Measurements from ENCODE around the gene BNIP5. TPM values are rescaled to one million over a fixed set of nuclear protein-coding genes. Genes with fewer than 3 reads are reported as not detected.
A peak's percentile ranks its signal among the peaks of the same experiment; 100 is the strongest.
"Not testable (repeated sequence)": the region's sequence is repeated elsewhere in the genome, so short reads cannot be mapped to it uniquely, and the experiment has no call there.

BNIP5 gene
- total RNA-seq, 2 donors from 2014 or later: not detected

GRCh38 chr6:36374194-36374593 is 37.5 kb upstream of the BNIP5 start:
- H3K27ac Mint-ChIP-seq: no peak overlapping the region
- H3K4me3 Mint-ChIP-seq: no peak overlapping the region
- ATAC-seq (no peak), DNase-seq (ENCODE audit: low spot score) (no peak)
- H3K36me3 Mint-ChIP-seq: no peaks in the 10 kb centered on the region
- H3K27me3 Mint-ChIP-seq: no peaks in the 10 kb centered on the region
- peaks cover 15 to 18% of the 10 kb centered on the region in 2 donors for H3K4me1 Mint-ChIP-seq (ENCODE audit: low read depth in 2 of 2)
- no peaks in the 10 kb centered on the region for H3K9me3 Mint-ChIP-seq

DNA sequence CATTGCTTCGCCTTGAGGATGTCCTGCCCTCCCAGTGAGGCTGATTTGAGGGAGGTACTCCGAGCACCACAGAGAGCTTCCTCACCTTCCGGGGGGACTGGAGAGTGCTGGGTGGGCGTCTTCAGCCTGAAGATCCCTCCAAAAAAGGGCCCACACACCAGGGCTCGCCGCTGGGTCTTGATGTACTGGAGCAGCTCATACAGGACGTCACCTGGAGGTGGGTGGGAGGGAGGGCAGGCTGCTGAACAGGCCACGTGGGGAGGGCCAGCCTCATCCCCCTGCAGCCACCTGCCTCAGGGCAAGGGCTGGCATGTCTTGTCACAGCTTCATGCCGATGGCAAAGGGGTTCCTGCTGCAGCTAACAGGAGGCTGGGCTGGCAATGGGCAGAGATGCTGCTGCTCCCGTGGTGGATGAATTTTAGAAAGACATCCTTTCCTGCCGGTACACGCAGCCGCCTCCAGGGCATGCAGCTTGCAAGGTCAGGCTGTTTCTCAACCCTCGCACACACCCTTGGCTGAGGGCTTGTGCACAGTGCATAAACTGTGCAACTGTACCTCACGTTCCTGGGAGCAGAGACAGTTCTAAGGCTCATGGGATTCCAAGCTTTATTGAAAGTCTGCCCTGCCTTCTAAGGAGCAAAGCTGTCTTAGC is 36.8 kb upstream of the BNIP5 start:
- no peaks in the 10 kb centered on the region for H3K9me3 Mint-ChIP-seq
- no peak for DNase-seq (ENCODE audit: low spot score)
- no peak overlapping the region for H3K27ac Mint-ChIP-seq
- peaks cover 11 to 14% of the 10 kb centered on the region in 2 donors for H3K4me1 Mint-ChIP-seq (ENCODE audit: low read depth in 2 of 2)
- no peaks in the 10 kb centered on the region for H3K36me3 Mint-ChIP-seq
- H3K4me3 Mint-ChIP-seq: no peak overlapping the region
- no peak for ATAC-seq
- H3K27me3 Mint-ChIP-seq: no peaks in the 10 kb centered on the region

DNA sequence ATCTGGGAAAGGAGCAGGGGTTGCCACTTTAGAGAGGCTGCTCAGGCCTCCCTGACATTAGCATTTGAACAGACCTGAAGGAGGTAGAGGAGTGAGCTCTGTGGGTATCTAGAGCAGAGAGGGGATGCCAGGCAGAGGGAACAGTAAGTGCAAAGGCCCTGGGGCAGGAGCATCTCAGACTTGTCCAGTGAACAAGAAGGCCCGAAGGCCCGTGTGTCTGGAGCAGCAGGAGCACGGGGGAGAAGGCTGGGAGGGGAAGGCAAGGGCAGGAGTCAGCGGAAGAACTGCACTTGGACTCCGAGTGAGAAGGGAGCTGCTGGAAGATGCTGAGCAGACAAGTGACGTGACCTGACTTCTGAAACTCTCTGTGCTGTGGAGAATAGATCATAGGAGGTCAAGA is 35.4 kb upstream of the BNIP5 start:
- no peaks in the 10 kb centered on the region for H3K27me3 Mint-ChIP-seq
- no peaks in the 10 kb centered on the region for H3K9me3 Mint-ChIP-seq
- no peaks in the 10 kb centered on the region for H3K36me3 Mint-ChIP-seq
- peaks cover 0 to 11% of the 10 kb centered on the region in 2 donors for H3K4me1 Mint-ChIP-seq (ENCODE audit: low read depth in 2 of 2)
- DNase-seq (ENCODE audit: low spot score) (no peak), ATAC-seq (no peak)
- H3K4me3 Mint-ChIP-seq: no peak overlapping the region
- H3K27ac Mint-ChIP-seq: peak overlapping the region in 1 of 2 donors; percentile 35

GRCh38 chr6:36371211-36371610 is 34.5 kb upstream of the BNIP5 start:
- ATAC-seq (no peak), DNase-seq (ENCODE audit: low spot score) (no peak)
- H3K27me3 Mint-ChIP-seq: no peaks in the 10 kb centered on the region
- no peaks in the 10 kb centered on the region for H3K36me3 Mint-ChIP-seq
- no peaks in the 10 kb centered on the region for H3K9me3 Mint-ChIP-seq
- peaks cover 0 to 11% of the 10 kb centered on the region in 2 donors for H3K4me1 Mint-ChIP-seq (ENCODE audit: low read depth in 2 of 2)
- no peak overlapping the region for H3K4me3 Mint-ChIP-seq
- no peak overlapping the region for H3K27ac Mint-ChIP-seq

- H3K36me3 Mint-ChIP-seq: no peaks in the 10 kb centered on the region
- H3K4me1 Mint-ChIP-seq (ENCODE audit: low read depth in 2 of 2): peaks cover 0 to 11% of the 10 kb centered on the region in 2 donors
- DNase-seq (ENCODE audit: low spot score): no peak
- H3K27me3 Mint-ChIP-seq: no peaks in the 10 kb centered on the region
- ATAC-seq: no peak
- H3K27ac Mint-ChIP-seq: no peak overlapping the region
- H3K9me3 Mint-ChIP-seq: no peaks in the 10 kb centered on the region
- H3K4me3 Mint-ChIP-seq: no peak overlapping the region
Observed at GRCh38 chr6:36370638-36371037, 34.0 kb upstream of the BNIP5 start.

DNA sequence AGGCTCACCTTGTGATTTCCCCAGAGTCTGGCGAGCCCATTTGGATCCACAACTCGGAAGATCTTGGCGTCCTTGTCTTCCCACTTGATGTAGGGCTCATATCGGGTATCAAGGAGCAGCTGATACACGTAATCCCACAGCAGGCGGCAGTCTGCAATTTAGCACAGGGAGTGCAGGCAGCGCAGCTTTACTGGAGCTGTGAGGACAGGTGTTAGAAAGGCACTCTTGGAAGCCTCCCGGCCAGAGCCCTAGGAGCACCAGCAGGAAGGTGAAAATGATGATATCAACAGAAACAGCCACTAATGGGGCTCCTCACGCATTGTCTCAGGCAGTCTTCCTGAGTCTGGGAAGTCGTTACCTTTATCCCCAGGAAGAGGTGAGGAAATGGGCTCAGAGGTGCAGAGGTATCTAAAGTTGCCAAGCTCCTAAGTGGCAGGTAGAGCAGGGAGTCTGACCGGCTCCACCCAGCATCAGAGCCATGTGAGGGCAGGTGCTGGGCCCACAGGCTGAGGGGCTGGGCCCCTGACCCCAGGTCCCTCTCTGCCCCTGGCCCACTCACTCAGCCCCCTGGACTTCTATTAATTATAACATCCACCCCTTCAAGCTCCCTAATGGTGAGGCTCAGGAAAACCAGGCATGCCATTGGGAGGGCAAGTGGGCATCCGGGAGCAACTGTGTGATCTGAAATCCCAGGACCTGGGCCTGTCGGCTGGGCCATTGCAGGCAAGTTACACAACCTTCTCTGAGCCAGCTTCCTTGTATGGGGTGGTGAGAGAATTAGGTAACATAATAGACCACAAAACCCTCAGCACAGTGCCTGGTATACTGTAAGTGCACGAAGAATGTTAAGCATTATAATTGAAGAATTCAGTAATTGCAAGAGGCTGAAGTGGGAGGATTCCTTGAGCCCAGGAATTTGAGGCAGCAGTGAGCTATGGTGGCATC is 32.5 kb upstream of the BNIP5 start:
- Mint-ChIP-seq H3K9me3 (no peaks in the 10 kb centered on the region), H3K4me1 (ENCODE audit: low read depth in 2 of 2) (peaks cover 0 to 19% of the 10 kb centered on the region in 2 donors), H3K27me3 (no peaks in the 10 kb centered on the region), H3K4me3 (no peak overlapping the region), H3K27ac (peak overlapping the region in 1 of 2 donors; percentile 45), H3K36me3 (no peaks in the 10 kb centered on the region)
- ATAC-seq (peak; percentile 84 to 91), DNase-seq (ENCODE audit: low spot score) (peak; percentile 66)

DNA sequence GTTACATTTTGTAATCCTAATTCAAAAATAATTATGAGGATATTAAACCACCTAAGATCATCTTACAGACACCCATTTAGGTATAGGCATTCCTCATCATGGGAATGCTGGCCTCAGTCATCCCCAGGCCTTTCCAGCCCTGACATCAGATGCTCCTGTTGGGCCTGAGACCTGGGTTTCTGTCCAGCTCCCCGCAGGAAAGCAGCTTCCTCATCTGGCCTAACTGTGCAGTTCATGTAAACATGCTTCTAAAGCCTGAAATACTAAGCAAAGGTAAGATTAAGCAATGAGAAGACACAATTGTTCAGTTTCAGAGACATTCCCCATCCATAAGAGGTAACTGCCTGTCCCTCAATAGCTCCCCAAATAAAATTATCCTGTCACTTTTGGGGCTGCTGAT is 31.7 kb upstream of the BNIP5 start:
- Mint-ChIP-seq H3K9me3 (no peaks in the 10 kb centered on the region), H3K4me3 (no peak overlapping the region), H3K27me3 (no peaks in the 10 kb centered on the region), H3K36me3 (no peaks in the 10 kb centered on the region), H3K27ac (no peak overlapping the region), H3K4me1 (ENCODE audit: low read depth in 2 of 2) (peaks cover 0 to 19% of the 10 kb centered on the region in 2 donors)
- no peak for DNase-seq (ENCODE audit: low spot score)
- ATAC-seq: no peak

DNA sequence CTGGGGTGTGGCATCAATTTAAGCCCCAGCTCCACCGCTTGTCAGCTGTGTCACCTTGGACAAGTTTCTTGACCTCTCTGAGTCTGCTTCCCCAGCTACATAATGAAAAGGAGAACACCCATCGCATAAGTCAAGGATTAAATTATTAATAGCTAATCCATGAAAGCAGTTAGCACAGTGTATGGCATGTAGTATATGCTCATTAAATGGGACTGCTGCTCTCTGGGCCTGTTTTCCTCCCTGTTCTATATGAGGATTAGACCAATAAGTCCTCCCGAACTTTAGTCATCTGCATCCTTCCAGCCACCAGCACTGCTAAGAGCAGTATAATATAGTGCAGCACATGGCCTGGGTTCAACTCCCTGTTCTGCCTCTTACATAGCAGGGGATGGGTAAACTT is 31.1 kb upstream of the BNIP5 start:
- H3K27me3 Mint-ChIP-seq: no peaks in the 10 kb centered on the region
- H3K4me3 Mint-ChIP-seq: no peak overlapping the region
- DNase-seq (ENCODE audit: low spot score) (no peak), ATAC-seq (no peak)
- no peaks in the 10 kb centered on the region for H3K9me3 Mint-ChIP-seq
- no peak overlapping the region for H3K27ac Mint-ChIP-seq
- H3K4me1 Mint-ChIP-seq (ENCODE audit: low read depth in 2 of 2): peaks cover 0 to 19% of the 10 kb centered on the region in 2 donors
- H3K36me3 Mint-ChIP-seq: no peaks in the 10 kb centered on the region

DNA sequence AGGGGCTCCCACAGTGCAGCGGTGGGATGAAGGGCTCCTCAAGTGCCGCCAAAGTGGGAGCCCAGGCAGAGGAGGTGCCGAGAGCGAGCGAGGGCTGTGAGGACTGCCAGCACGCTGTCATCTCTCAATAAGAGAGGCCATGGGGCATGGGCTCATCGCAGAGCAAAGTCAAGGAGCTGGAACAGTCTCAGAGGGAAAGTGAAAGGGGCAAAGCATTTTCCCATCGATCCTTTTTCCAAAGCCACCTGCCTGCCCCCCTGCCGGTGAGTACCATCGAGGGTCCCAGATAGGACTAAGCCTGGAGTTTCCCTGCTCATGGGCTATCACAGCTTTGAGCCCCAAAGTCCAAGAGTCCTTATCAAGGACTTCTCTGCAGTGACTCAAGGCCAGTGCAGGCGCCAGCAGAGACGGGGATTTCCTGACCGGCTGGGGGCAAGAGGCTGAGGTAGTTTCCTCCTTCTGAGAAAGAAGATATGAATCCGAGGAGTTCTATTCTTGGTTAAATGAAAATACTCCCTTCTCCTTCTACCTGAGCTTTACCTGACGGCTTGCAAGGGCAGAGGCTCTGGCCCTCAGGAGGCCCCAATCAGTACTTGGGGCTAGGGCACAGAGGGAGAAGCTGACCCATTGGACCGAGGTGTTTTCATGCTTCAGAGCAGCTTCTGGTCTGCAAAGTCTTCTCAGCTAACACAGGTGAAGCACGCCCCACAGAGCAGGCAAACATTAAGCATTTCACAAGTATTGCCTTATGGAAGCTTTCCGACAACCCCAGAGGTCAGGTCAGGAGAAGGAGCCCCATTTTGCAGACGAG is 28.2 kb upstream of the BNIP5 start:
- Mint-ChIP-seq H3K36me3 (no peaks in the 10 kb centered on the region), H3K9me3 (no peaks in the 10 kb centered on the region), H3K27me3 (no peaks in the 10 kb centered on the region), H3K27ac (peak overlapping the region; percentile 37 to 57), H3K4me3 (no peak overlapping the region), H3K4me1 (ENCODE audit: low read depth in 2 of 2) (peaks cover 5 to 27% of the 10 kb centered on the region in 2 donors)
- DNase-seq (ENCODE audit: low spot score): no peak
- ATAC-seq: peak in 1 of 2 donors; percentile 50

- not testable (repeated sequence) for H3K36me3 Mint-ChIP-seq
Observed at GRCh38 chr6:36364061-36364635, 27.5 kb upstream of the BNIP5 start.

DNA sequence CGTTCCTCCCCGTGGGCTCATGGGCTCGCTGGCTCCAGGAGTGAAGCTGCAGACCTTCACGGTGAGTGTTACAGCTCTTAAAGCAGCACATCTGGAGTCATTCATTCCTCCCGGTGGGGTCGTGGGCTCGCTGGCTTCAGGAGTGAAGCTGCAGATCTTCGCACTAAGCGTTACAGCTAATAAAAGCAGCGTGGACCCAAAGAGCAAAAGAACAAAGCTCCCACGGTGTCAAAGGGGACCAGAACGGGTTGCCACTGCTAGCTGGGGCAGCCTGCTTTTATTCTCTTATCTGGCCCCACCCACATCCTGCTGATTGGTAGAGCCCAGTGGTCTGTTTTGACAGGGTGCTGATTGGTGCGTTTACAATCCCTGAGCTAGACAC is 26.7 kb upstream of the BNIP5 start:
- H3K4me1 Mint-ChIP-seq (ENCODE audit: low read depth in 2 of 2): peaks cover 11 to 23% of the 10 kb centered on the region in 2 donors
- ATAC-seq, H3K4me3 Mint-ChIP-seq, H3K9me3 Mint-ChIP-seq, H3K27me3 Mint-ChIP-seq, H3K27ac Mint-ChIP-seq, H3K36me3 Mint-ChIP-seq: not testable (repeated sequence)
- peak; percentile 18 for DNase-seq (ENCODE audit: low spot score)

More at GRCh38 chr6:36364061-36364635, 27.5 kb upstream of the BNIP5 start:
- DNase-seq (ENCODE audit: low spot score); H3K9me3 Mint-ChIP-seq; ATAC-seq; H3K27ac Mint-ChIP-seq; H3K4me3 Mint-ChIP-seq; H3K27me3 Mint-ChIP-seq: not testable (repeated sequence)
- peaks cover 5 to 22% of the 10 kb centered on the region in 2 donors for H3K4me1 Mint-ChIP-seq (ENCODE audit: low read depth in 2 of 2)

- no peaks in the 10 kb centered on the region for H3K9me3 Mint-ChIP-seq
- DNase-seq (ENCODE audit: low spot score) (no peak), ATAC-seq (no peak)
- peaks cover 11 to 28% of the 10 kb centered on the region in 2 donors for H3K4me1 Mint-ChIP-seq (ENCODE audit: low read depth in 2 of 2)
- no peak overlapping the region for H3K27ac Mint-ChIP-seq
- no peak overlapping the region for H3K4me3 Mint-ChIP-seq
- no peaks in the 10 kb centered on the region for H3K36me3 Mint-ChIP-seq
- peaks cover 0 to 2% of the 10 kb centered on the region in 2 donors for H3K27me3 Mint-ChIP-seq
Observed at GRCh38 chr6:36362551-36363370, 26.1 kb upstream of the BNIP5 start.

GRCh38 chr6:36361071-36361470 is 24.4 kb upstream of the BNIP5 start:
- H3K27ac Mint-ChIP-seq: no peak overlapping the region
- H3K27me3 Mint-ChIP-seq: peaks cover 0 to 7% of the 10 kb centered on the region in 2 donors
- no peaks in the 10 kb centered on the region for H3K36me3 Mint-ChIP-seq
- peaks cover 20 to 37% of the 10 kb centered on the region in 2 donors for H3K4me1 Mint-ChIP-seq (ENCODE audit: low read depth in 2 of 2)
- ATAC-seq: no peak
- no peak for DNase-seq (ENCODE audit: low spot score)
- H3K9me3 Mint-ChIP-seq: no peaks in the 10 kb centered on the region
- no peak overlapping the region for H3K4me3 Mint-ChIP-seq

All from natural killer cell treated with Interleukin-12 subunit alpha and Interleukin-12 subunit beta and Interleukin-15 and Interleukin-18, amount 100 ng/mL, for 72 hours (primary cell).